ENCODE data around the gene CBX6.

Gene CBX6

GRCh38 chr22:38835888-38836301, 36.1 kb downstream of the CBX6 start:
- ATAC-seq, result no peak
- TF ChIP-seq SNAI2 (CRISPR knock-in tag; IDR thresholded peaks at IDR 0.05) (no peak), RARB (CRISPR knock-in tag; IDR thresholded peaks at IDR 0.05) (no peak), ZNF70 (CRISPR knock-in tag; IDR thresholded peaks at IDR 0.05) (no peak), CREB5 (CRISPR knock-in tag; IDR thresholded peaks at IDR 0.05; ENCODE audit: low read depth) (no peak), BACH2 (CRISPR knock-in tag; IDR thresholded peaks at IDR 0.05; ENCODE audit: borderline replicate concordance) (no peak), PATZ1 (CRISPR knock-in tag; IDR thresholded peaks at IDR 0.05; ENCODE audit: borderline replicate concordance) (no peak), PPARA (CRISPR knock-in tag; IDR thresholded peaks at IDR 0.05; ENCODE audit: borderline replicate concordance) (no peak), ZC3H10 (CRISPR knock-in tag; IDR thresholded peaks at IDR 0.05) (no peak), ZFP3 (CRISPR knock-in tag; IDR thresholded peaks at IDR 0.05) (no peak), ISL1 (CRISPR knock-in tag; IDR thresholded peaks at IDR 0.05) (no peak), ARNTL (CRISPR knock-in tag; IDR thresholded peaks at IDR 0.05; ENCODE audit: borderline replicate concordance, low read depth) (no peak)
- TF ChIP-seq, protein P1, sequence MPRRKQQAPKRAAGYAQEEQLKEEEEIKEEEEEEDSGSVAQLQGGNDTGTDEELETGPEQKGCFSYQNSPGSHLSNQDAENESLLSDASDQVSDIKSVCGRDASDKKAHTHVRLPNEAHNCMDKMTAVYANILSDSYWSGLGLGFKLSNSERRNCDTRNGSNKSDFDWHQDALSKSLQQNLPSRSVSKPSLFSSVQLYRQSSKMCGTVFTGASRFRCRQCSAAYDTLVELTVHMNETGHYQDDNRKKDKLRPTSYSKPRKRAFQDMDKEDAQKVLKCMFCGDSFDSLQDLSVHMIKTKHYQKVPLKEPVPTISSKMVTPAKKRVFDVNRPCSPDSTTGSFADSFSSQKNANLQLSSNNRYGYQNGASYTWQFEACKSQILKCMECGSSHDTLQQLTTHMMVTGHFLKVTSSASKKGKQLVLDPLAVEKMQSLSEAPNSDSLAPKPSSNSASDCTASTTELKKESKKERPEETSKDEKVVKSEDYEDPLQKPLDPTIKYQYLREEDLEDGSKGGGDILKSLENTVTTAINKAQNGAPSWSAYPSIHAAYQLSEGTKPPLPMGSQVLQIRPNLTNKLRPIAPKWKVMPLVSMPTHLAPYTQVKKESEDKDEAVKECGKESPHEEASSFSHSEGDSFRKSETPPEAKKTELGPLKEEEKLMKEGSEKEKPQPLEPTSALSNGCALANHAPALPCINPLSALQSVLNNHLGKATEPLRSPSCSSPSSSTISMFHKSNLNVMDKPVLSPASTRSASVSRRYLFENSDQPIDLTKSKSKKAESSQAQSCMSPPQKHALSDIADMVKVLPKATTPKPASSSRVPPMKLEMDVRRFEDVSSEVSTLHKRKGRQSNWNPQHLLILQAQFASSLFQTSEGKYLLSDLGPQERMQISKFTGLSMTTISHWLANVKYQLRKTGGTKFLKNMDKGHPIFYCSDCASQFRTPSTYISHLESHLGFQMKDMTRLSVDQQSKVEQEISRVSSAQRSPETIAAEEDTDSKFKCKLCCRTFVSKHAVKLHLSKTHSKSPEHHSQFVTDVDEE (CRISPR knock-in tag; IDR thresholded peaks at IDR 0.05), result no peak

- ATAC-seq, result no peak
- no peak for TF ChIP-seq SNAI2 (CRISPR knock-in tag; IDR thresholded peaks at IDR 0.05)
- TF ChIP-seq, protein P2, sequence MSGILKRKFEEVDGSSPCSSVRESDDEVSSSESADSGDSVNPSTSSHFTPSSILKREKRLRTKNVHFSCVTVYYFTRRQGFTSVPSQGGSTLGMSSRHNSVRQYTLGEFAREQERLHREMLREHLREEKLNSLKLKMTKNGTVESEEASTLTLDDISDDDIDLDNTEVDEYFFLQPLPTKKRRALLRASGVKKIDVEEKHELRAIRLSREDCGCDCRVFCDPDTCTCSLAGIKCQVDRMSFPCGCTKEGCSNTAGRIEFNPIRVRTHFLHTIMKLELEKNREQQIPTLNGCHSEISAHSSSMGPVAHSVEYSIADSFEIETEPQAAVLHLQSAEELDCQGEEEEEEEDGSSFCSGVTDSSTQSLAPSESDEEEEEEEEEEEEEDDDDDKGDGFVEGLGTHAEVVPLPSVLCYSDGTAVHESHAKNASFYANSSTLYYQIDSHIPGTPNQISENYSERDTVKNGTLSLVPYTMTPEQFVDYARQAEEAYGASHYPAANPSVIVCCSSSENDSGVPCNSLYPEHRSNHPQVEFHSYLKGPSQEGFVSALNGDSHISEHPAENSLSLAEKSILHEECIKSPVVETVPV (CRISPR knock-in tag; IDR thresholded peaks at IDR 0.05), result no peak
- no peak for TF ChIP-seq ZNF8 (CRISPR knock-in tag; IDR thresholded peaks at IDR 0.05)
- no peak for TF ChIP-seq TCF4 (CRISPR knock-in tag; IDR thresholded peaks at IDR 0.05; ENCODE audit: borderline replicate concordance)
- TF ChIP-seq, protein P1 (CRISPR knock-in tag; IDR thresholded peaks at IDR 0.05), result no peak
- no peak for TF ChIP-seq PPARA (CRISPR knock-in tag; IDR thresholded peaks at IDR 0.05; ENCODE audit: borderline replicate concordance)
- no peak for TF ChIP-seq OSR1 (CRISPR knock-in tag; IDR thresholded peaks at IDR 0.05)
- TF ChIP-seq ZFP30 (CRISPR knock-in tag; IDR thresholded peaks at IDR 0.05), result no peak
- TF ChIP-seq GLIS3 (CRISPR knock-in tag; IDR thresholded peaks at IDR 0.05), result no peak
- no peak for TF ChIP-seq ARNTL (CRISPR knock-in tag; IDR thresholded peaks at IDR 0.05; ENCODE audit: borderline replicate concordance, low read depth)
- TF ChIP-seq BACH2 (CRISPR knock-in tag; IDR thresholded peaks at IDR 0.05; ENCODE audit: borderline replicate concordance), result no peak
- TF ChIP-seq CSDC2 (CRISPR knock-in tag; IDR thresholded peaks at IDR 0.05), result no peak
- TF ChIP-seq ZNF565 (CRISPR knock-in tag; conservative IDR thresholded peaks at IDR 0.05; ENCODE audit: low read depth), result no peak
- no peak for TF ChIP-seq ZC3H10 (CRISPR knock-in tag; IDR thresholded peaks at IDR 0.05)
- no peak for TF ChIP-seq ZNF70 (CRISPR knock-in tag; IDR thresholded peaks at IDR 0.05)
- no peak for TF ChIP-seq ISL1 (CRISPR knock-in tag; IDR thresholded peaks at IDR 0.05)
- no peak for TF ChIP-seq RARB (CRISPR knock-in tag; IDR thresholded peaks at IDR 0.05)
These were observed 37.0 kb downstream of the CBX6 start for GRCh38 chr22:38834991-38835390.
